Caco-2 (cell line): ENCODE data around the gene KCNA10. TPM values are rescaled to one million over a fixed set of nuclear protein-coding genes. Genes with fewer than 3 reads are reported as not detected.

ENCODE experiments used
- BruUV-seq: library from RNA; stranded (reverse); fragments of 400-500 nt; replicated peaks from 2 replicates; lab custom pipeline; 2021; lab: Mats Ljungman, UMichigan
- CTCF ChIA-PET: fragments of 300-600 bp; sonication (Branson Sonifier 250); formaldehyde crosslinking; loops from one replicate; lab custom pipeline; 2022; ENCODE audit warnings: antibody characterized with exemption; lab: Charles Lee
- POLR2A ChIA-PET: fragments of 300-600 bp; sonication (Branson Sonifier 250); formaldehyde crosslinking; loops from one replicate; lab custom pipeline; 2022; ENCODE audit warnings: antibody characterized with exemption; lab: Charles Lee
- DNase-seq, 2 experiments: peaks; one replicate each; pipeline versions ENCODE4 v3.0.0 to v3.0.0-alpha.2; 2020 to 2022
- H3K27me3 ChIP-seq: replicated peaks from 2 replicates; pipeline ENCODE4 v1.6.0; 2011; ENCODE audit warnings: low read length; ENCODE audit not compliant: control insufficient read depth, insufficient read depth
- H3K36me3 ChIP-seq: 2 replicates; pipeline ENCODE4 v1.5.1; 2011; ENCODE audit warnings: low read length; ENCODE audit not compliant: control insufficient read depth, insufficient read depth
- H3K4me1 ChIP-seq: fragments of 250-450 bp; sonication (Bioruptor Pico); 2 replicates; pipeline ENCODE4 v1.5.1; 2020; ENCODE audit warnings: mild to moderate bottlenecking
- H3K4me3 ChIP-seq: 2 replicates; pipeline ENCODE4 v1.5.1; 2011; ENCODE audit warnings: low read depth, mild to moderate bottlenecking, control low read depth, low read length
- H3K9me3 ChIP-seq: fragments of 250-450 bp; sonication (Bioruptor Pico); 2 replicates; pipeline ENCODE4 v1.5.1; 2020; ENCODE audit warnings: mild to moderate bottlenecking, moderate library complexity
- H3K27ac Mint-ChIP-seq: one replicate; pipeline ENCODE4 v1.8.0; 2022; ENCODE audit warnings: mixed read lengths; ENCODE audit not compliant: unreplicated experiment
- H3K27me3 Mint-ChIP-seq: one replicate; pipeline ENCODE4 v1.8.0; 2022; ENCODE audit warnings: mixed read lengths; ENCODE audit not compliant: insufficient read depth, unreplicated experiment
- H3K36me3 Mint-ChIP-seq: one replicate; pipeline ENCODE4 v1.8.0; 2022; ENCODE audit warnings: mild to moderate bottlenecking, mixed read lengths; ENCODE audit not compliant: insufficient read depth, unreplicated experiment
- H3K4me1 Mint-ChIP-seq: one replicate; pipeline ENCODE4 v1.8.0; 2022; ENCODE audit warnings: low read depth, mixed read lengths; ENCODE audit not compliant: unreplicated experiment
- H3K4me3 Mint-ChIP-seq: one replicate; pipeline ENCODE4 v1.8.0; 2022; ENCODE audit warnings: mild to moderate bottlenecking, moderate library complexity, mixed read lengths; ENCODE audit not compliant: unreplicated experiment
- H3K9me3 Mint-ChIP-seq: one replicate; pipeline ENCODE4 v1.8.0; 2022; ENCODE audit warnings: mixed read lengths; ENCODE audit not compliant: unreplicated experiment
- intact Hi-C: fragments of 100-400 bp; cut with micrococcal nuclease; formaldehyde crosslinking; loops from one replicate; pipeline ENCODE4 v1.10.0; 2022; ENCODE audit not compliant: unreplicated experiment
- total RNA-seq: library from RNA; stranded (reverse); gene quantifications from 2 replicates; pipeline ENCODE4 v1.2.3, GENCODE V29; 2022
- TF ChIP-seq, protein P1 (sequence below), 2 experiments: fragments of 200-600 bp in 1 of 2; IDR thresholded peaks; 1 replicate in 1 of 2; 2 replicates in 1 of 2; pipeline versions ENCODE4 v1.5.1 to v1.8.0; 2011 to 2022; ENCODE audit warnings: antibody characterized with exemption in 1 of 2, control low read depth in 1 of 2, inconsistent platforms in 1 of 2, low read depth in 1 of 2, low read length in 1 of 2, mild to moderate bottlenecking in 1 of 2, moderate library complexity in 1 of 2; ENCODE audit not compliant: insufficient read depth in 1 of 2, severe bottlenecking in 1 of 2, unreplicated experiment in 1 of 2

KCNA10 gene
- total RNA-seq, 1 experiment from 2014 or later: not detected

DNA sequence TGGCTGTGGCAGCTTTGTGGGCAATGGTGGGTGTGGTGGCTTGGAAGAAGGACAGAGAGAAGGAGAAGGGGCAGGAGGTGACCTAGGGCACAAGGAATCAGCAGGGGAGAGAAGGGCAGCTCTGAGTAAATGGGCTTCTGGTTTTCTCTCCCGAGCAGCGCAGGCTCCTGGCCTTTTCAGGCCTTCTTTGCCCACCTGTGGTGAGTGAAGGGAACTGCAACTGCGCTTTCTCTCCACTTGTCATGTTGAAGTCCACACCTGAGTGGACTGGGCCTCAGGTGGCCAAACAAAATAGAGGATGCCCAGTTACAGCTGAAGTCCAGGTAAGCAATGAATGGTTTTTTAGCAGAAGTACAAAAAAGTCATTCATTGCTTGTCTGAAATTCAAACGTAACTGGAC, 29.4 kb upstream of the KCNA10 start:
- no peaks in the 10 kb centered on the region for H3K27me3 ChIP-seq
- no peak overlapping the region for H3K4me3 Mint-ChIP-seq
- POLR2A ChIA-PET: no interaction called here
- H3K36me3 Mint-ChIP-seq: no peaks in the 10 kb centered on the region
- intact Hi-C loops: no loop called here
- no TSS peak for BruUV-seq
- H3K4me1 ChIP-seq: no peaks in the 10 kb centered on the region
- H3K9me3 ChIP-seq: no peaks in the 10 kb centered on the region
- H3K9me3 Mint-ChIP-seq: no peaks in the 10 kb centered on the region
- H3K4me1 Mint-ChIP-seq: no peaks in the 10 kb centered on the region
- TF ChIP-seq, protein P1, sequence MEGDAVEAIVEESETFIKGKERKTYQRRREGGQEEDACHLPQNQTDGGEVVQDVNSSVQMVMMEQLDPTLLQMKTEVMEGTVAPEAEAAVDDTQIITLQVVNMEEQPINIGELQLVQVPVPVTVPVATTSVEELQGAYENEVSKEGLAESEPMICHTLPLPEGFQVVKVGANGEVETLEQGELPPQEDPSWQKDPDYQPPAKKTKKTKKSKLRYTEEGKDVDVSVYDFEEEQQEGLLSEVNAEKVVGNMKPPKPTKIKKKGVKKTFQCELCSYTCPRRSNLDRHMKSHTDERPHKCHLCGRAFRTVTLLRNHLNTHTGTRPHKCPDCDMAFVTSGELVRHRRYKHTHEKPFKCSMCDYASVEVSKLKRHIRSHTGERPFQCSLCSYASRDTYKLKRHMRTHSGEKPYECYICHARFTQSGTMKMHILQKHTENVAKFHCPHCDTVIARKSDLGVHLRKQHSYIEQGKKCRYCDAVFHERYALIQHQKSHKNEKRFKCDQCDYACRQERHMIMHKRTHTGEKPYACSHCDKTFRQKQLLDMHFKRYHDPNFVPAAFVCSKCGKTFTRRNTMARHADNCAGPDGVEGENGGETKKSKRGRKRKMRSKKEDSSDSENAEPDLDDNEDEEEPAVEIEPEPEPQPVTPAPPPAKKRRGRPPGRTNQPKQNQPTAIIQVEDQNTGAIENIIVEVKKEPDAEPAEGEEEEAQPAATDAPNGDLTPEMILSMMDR (IDR thresholded peaks at IDR 0.05; ENCODE audit: insufficient read depth in 1 of 2, low read depth in 1 of 2, low read length in 1 of 2, severe bottlenecking in 1 of 2, unreplicated experiment in 1 of 2): peak; percentile 53 to 68
- CTCF ChIA-PET: interaction anchor here (0.6 kb wide), 1 partner anchor 59 kb away, joined by 3 read pairs; no protein-coding TSS in a partner anchor
- DNase-seq: peak; percentile 41 to 45
- H3K4me3 ChIP-seq: no peak overlapping the region
- H3K36me3 ChIP-seq: no peaks in the 10 kb centered on the region
- peaks cover 39% of the 10 kb centered on the region for H3K27me3 Mint-ChIP-seq
- no peak overlapping the region for H3K27ac Mint-ChIP-seq

DNA sequence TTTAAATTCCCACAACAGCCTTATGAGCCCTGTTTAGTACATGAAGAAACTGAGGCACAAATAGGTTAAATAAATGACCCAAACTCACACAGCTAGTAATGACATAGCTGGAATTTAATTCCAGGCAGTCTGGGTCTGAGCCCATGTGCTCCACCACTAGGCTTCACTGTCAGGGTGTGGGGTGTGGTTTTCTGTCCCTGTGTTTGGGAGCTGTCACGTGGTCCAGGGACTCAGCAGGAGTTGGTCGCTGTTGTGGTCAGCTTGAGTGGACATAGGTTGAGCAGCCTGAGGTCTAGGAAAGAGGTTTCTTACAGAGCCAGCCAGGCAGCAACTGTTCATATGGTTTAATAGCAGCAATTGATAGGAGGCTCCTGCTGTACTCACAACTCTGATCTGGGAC, 28.0 kb upstream of the KCNA10 start:
- Histone ChIP-seq H3K4me1 (no peaks in the 10 kb centered on the region), H3K9me3 (no peaks in the 10 kb centered on the region), H3K36me3 (no peaks in the 10 kb centered on the region), H3K27me3 (no peaks in the 10 kb centered on the region), H3K4me3 (no peak overlapping the region)
- Mint-ChIP-seq H3K27ac (no peak overlapping the region), H3K9me3 (no peaks in the 10 kb centered on the region), H3K4me1 (no peaks in the 10 kb centered on the region), H3K27me3 (peaks cover 31% of the 10 kb centered on the region), H3K4me3 (no peak overlapping the region), H3K36me3 (no peaks in the 10 kb centered on the region)
- POLR2A ChIA-PET: no interaction called here
- CTCF ChIA-PET: no interaction called here
- intact Hi-C loops: no loop called here
- no peak for DNase-seq
- no TSS peak for BruUV-seq
- TF ChIP-seq, protein P1 (IDR thresholded peaks at IDR 0.05; ENCODE audit: insufficient read depth in 1 of 2, low read depth in 1 of 2, low read length in 1 of 2, severe bottlenecking in 1 of 2, unreplicated experiment in 1 of 2): no peak

DNA sequence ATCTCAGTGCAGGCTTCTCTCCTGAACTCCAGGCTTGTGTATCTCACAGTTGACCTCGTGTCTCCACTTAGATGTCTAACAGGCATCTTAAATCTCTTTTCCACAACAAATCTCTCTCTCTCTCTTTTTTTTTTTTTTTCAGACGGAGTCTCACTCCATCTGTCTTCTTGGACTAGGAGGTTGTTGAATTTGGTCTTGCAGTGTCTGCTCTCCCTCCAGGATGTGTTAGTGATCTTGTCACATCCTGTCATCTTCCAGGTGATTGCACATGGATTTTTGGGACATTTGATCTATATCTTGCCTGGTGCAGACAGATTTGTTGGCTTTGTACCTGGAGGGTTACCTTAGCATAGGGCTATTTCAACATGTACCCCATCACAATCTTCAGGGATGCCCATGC, 26.5 kb upstream of the KCNA10 start:
- Mint-ChIP-seq H3K27ac (no peak overlapping the region), H3K4me1 (no peaks in the 10 kb centered on the region), H3K4me3 (no peak overlapping the region), H3K36me3 (no peaks in the 10 kb centered on the region), H3K27me3 (peaks cover 25% of the 10 kb centered on the region), H3K9me3 (no peaks in the 10 kb centered on the region)
- POLR2A ChIA-PET: no interaction called here
- no peak for DNase-seq
- H3K36me3 ChIP-seq: no peaks in the 10 kb centered on the region
- CTCF ChIA-PET: no interaction called here
- H3K27me3 ChIP-seq: no peaks in the 10 kb centered on the region
- H3K9me3 ChIP-seq: no peaks in the 10 kb centered on the region
- H3K4me1 ChIP-seq: no peaks in the 10 kb centered on the region
- intact Hi-C loops: no loop called here
- H3K4me3 ChIP-seq: no peak overlapping the region
- no TSS peak for BruUV-seq
- TF ChIP-seq, protein P1 (IDR thresholded peaks at IDR 0.05; ENCODE audit: insufficient read depth in 1 of 2, low read depth in 1 of 2, low read length in 1 of 2, severe bottlenecking in 1 of 2, unreplicated experiment in 1 of 2): no peak
